ENCODE data around the gene THOC6. TPM values are rescaled to one million over a fixed set of nuclear protein-coding genes. Genes with fewer than 3 reads are reported as not detected.

Gene THOC6
- total RNA-seq, 1 experiment from 2014 or later, result 76.5 TPM

- no peaks in the 10 kb centered on the region for H3K27me3 Mint-ChIP-seq (ENCODE audit: low read depth)
- ChIA-PET POLR2A (interaction anchor here (0.7 to 13.9 kb wide), 13 partner anchors 10 to 91 kb away, joined by 3 to 502 read pairs (median 3); partner anchors contain the start of genes CLDN6, HCFC1R1, KREMEN2 and PKMYT1), CTCF (interaction anchor here (0.6 to 13.4 kb wide), 13 partner anchors 13 to 142 kb away, joined by 3 to 360 read pairs (median 4); partner anchors contain the start of genes CLDN6, HCFC1R1, KREMEN2 and PAQR4)
- H3K27ac Mint-ChIP-seq, result peak overlapping the region; percentile 100
- H3K4me1 Mint-ChIP-seq, result peaks cover 62% of the 10 kb centered on the region
- peak overlapping the region; percentile 74 for H3K4me3 Mint-ChIP-seq
- H3K9me3 Mint-ChIP-seq, result no peaks in the 10 kb centered on the region
- ATAC-seq (peak; percentile 33), DNase-seq (ENCODE audit: low spot score) (peak; percentile 89)
- H3K36me3 Mint-ChIP-seq, result no peaks in the 10 kb centered on the region
- TF ChIP-seq ZNF121 (CRISPR knock-in tag; IDR thresholded peaks at IDR 0.05) (0 out of 2 replicates have a peak, but pooled peaks have one; percentile 51), NR2C2 (CRISPR knock-in tag; IDR thresholded peaks at IDR 0.05) (no peak), ATF2 (CRISPR knock-in tag; IDR thresholded peaks at IDR 0.05; ENCODE audit: borderline replicate concordance, low read depth) (no peak), ZNF317 (CRISPR knock-in tag; IDR thresholded peaks at IDR 0.05; ENCODE audit: borderline replicate concordance, low read depth) (no peak), JAZF1 (CRISPR knock-in tag; IDR thresholded peaks at IDR 0.05) (no peak), MXD4 (CRISPR knock-in tag; IDR thresholded peaks at IDR 0.05; ENCODE audit: borderline replicate concordance) (no peak), GRHL2 (CRISPR knock-in tag; IDR thresholded peaks at IDR 0.05; ENCODE audit: insufficient replicate concordance, severe bottlenecking) (no peak), ZMAT4 (CRISPR knock-in tag; IDR thresholded peaks at IDR 0.05) (no peak), ZBTB21 (CRISPR knock-in tag; IDR thresholded peaks at IDR 0.05; ENCODE audit: borderline replicate concordance) (no peak), IRF1 (CRISPR knock-in tag; IDR thresholded peaks at IDR 0.05) (no peak), GTF2I (CRISPR knock-in tag; conservative IDR thresholded peaks at IDR 0.05) (peak; percentile 91), SP1 (CRISPR knock-in tag; conservative IDR thresholded peaks at IDR 0.05) (peak; percentile 78), FOXP1 (CRISPR knock-in tag; IDR thresholded peaks at IDR 0.05; ENCODE audit: borderline replicate concordance) (no peak), FOXJ3 (CRISPR knock-in tag; IDR thresholded peaks at IDR 0.05; ENCODE audit: borderline replicate concordance) (peak; percentile 17; the same call in 1 of the 2 replicates), ZNF512 (CRISPR knock-in tag; IDR thresholded peaks at IDR 0.05; ENCODE audit: borderline replicate concordance) (no peak)
- TF ChIP-seq, protein P1, sequence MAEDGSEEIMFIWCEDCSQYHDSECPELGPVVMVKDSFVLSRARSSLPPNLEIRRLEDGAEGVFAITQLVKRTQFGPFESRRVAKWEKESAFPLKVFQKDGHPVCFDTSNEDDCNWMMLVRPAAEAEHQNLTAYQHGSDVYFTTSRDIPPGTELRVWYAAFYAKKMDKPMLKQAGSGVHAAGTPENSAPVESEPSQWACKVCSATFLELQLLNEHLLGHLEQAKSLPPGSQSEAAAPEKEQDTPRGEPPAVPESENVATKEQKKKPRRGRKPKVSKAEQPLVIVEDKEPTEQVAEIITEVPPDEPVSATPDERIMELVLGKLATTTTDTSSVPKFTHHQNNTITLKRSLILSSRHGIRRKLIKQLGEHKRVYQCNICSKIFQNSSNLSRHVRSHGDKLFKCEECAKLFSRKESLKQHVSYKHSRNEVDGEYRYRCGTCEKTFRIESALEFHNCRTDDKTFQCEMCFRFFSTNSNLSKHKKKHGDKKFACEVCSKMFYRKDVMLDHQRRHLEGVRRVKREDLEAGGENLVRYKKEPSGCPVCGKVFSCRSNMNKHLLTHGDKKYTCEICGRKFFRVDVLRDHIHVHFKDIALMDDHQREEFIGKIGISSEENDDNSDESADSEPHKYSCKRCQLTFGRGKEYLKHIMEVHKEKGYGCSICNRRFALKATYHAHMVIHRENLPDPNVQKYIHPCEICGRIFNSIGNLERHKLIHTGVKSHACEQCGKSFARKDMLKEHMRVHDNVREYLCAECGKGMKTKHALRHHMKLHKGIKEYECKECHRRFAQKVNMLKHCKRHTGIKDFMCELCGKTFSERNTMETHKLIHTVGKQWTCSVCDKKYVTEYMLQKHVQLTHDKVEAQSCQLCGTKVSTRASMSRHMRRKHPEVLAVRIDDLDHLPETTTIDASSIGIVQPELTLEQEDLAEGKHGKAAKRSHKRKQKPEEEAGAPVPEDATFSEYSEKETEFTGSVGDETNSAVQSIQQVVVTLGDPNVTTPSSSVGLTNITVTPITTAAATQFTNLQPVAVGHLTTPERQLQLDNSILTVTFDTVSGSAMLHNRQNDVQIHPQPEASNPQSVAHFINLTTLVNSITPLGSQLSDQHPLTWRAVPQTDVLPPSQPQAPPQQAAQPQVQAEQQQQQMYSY (CRISPR knock-in tag; IDR thresholded peaks at IDR 0.05), result peak; percentile 60
- TF ChIP-seq, protein P2, sequence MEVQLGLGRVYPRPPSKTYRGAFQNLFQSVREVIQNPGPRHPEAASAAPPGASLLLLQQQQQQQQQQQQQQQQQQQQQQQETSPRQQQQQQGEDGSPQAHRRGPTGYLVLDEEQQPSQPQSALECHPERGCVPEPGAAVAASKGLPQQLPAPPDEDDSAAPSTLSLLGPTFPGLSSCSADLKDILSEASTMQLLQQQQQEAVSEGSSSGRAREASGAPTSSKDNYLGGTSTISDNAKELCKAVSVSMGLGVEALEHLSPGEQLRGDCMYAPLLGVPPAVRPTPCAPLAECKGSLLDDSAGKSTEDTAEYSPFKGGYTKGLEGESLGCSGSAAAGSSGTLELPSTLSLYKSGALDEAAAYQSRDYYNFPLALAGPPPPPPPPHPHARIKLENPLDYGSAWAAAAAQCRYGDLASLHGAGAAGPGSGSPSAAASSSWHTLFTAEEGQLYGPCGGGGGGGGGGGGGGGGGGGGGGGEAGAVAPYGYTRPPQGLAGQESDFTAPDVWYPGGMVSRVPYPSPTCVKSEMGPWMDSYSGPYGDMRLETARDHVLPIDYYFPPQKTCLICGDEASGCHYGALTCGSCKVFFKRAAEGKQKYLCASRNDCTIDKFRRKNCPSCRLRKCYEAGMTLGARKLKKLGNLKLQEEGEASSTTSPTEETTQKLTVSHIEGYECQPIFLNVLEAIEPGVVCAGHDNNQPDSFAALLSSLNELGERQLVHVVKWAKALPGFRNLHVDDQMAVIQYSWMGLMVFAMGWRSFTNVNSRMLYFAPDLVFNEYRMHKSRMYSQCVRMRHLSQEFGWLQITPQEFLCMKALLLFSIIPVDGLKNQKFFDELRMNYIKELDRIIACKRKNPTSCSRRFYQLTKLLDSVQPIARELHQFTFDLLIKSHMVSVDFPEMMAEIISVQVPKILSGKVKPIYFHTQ (CRISPR knock-in tag; IDR thresholded peaks at IDR 0.05), result 0 out of 2 replicates have a peak, but pooled peaks have one; percentile 23
- TF ChIP-seq, protein P3, sequence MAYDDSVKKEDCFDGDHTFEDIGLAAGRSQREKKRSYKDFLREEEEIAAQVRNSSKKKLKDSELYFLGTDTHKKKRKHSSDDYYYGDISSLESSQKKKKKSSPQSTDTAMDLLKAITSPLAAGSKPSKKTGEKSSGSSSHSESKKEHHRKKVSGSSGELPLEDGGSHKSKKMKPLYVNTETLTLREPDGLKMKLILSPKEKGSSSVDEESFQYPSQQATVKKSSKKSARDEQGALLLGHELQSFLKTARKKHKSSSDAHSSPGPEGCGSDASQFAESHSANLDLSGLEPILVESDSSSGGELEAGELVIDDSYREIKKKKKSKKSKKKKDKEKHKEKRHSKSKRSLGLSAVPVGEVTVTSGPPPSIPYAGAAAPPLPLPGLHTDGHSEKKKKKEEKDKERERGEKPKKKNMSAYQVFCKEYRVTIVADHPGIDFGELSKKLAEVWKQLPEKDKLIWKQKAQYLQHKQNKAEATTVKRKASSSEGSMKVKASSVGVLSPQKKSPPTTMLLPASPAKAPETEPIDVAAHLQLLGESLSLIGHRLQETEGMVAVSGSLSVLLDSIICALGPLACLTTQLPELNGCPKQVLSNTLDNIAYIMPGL (CRISPR knock-in tag; IDR thresholded peaks at IDR 0.05), result peak; percentile 69; the same call in 1 of the 2 replicates
These were observed 15.7 kb upstream of the THOC6 start for GRCh38 chr16:3007957-3008689.

All from WTC11 (cell line).